ENCODE data around the gene CCDC38.

CCDC38 gene

DNA sequence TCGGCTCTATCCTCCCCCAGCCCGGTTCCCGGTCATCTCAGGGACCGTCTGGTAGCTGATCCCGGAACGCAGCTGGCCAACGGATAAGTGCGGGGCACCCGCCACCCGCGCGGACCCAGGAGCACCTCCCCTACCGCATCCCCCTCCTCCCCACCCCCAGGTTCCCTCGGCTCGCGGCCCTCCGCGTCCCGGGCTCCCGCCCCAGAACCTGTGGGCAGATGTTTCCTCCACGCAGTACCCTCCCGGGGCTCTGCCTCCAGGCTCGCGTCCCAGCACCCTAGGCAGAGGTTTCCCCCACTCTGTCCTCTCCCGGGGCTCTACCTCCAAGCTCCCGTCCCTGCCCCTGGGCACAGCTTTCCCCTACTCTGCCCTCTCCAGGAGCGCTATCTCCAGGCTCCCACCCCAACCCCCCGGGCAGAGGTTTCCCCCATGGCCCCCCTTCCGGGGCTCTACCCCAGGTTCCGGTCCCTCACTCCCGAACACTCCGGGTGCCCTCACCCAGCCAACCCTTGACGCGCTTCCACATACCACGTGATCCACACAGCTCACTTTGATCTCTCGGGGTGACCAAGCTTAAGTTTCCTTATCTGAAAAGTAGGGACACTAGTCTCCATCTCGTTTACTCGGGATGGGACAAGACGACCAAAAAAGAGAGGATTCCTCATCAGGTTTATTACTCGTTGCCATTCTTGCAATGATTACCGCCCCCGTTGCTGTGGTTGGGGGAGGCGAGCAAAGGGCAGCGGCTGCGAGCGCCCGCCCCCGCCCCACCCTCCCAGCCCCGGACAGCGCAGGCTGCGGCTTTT lies at the start of gene CCDC38:
TSS of gene CCDC38 (minus strand) at position 91 of the 806 bp plus-strand sequence. CDS start 6,105 bp downstream, outside the sequence.
- DNase-seq (ENCODE audit: low read depth): peak; percentile 29
- TF ChIP-seq, protein P1, sequence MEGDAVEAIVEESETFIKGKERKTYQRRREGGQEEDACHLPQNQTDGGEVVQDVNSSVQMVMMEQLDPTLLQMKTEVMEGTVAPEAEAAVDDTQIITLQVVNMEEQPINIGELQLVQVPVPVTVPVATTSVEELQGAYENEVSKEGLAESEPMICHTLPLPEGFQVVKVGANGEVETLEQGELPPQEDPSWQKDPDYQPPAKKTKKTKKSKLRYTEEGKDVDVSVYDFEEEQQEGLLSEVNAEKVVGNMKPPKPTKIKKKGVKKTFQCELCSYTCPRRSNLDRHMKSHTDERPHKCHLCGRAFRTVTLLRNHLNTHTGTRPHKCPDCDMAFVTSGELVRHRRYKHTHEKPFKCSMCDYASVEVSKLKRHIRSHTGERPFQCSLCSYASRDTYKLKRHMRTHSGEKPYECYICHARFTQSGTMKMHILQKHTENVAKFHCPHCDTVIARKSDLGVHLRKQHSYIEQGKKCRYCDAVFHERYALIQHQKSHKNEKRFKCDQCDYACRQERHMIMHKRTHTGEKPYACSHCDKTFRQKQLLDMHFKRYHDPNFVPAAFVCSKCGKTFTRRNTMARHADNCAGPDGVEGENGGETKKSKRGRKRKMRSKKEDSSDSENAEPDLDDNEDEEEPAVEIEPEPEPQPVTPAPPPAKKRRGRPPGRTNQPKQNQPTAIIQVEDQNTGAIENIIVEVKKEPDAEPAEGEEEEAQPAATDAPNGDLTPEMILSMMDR (IDR thresholded peaks at IDR 0.05; ENCODE audit: low read length, missing control alignments): no peak
- peak within 1 kb of the TSS; percentile 60 for H3K4me3 ChIP-seq (replicated peaks; ENCODE audit: low read depth, low read length)

DNA sequence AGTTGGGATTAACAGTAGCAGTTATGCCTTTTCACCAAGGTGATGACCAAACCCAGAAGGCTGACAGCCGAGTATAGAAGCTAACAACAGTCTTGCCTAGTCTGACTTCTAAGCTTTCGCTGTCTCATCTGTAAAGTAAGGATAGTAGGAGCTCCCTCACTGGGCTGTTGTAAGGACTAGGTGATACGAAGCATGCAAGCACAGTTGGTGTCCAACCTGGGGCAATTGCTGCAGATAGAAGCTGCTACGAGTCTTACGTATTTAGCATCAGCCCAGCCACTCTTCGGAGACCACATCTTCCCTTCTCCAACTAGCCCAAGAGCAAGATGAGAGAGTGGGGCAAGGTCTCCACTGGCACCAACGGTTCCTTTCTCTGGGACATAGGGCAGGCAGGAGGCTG lies 47.7 kb upstream of the CCDC38 start:
- no peak overlapping the region for H3K4me3 ChIP-seq (replicated peaks; ENCODE audit: low read depth, low read length)
- TF ChIP-seq, protein P1 (IDR thresholded peaks at IDR 0.05; ENCODE audit: low read length, missing control alignments): no peak
- no peak for DNase-seq (ENCODE audit: low read depth)

DNA sequence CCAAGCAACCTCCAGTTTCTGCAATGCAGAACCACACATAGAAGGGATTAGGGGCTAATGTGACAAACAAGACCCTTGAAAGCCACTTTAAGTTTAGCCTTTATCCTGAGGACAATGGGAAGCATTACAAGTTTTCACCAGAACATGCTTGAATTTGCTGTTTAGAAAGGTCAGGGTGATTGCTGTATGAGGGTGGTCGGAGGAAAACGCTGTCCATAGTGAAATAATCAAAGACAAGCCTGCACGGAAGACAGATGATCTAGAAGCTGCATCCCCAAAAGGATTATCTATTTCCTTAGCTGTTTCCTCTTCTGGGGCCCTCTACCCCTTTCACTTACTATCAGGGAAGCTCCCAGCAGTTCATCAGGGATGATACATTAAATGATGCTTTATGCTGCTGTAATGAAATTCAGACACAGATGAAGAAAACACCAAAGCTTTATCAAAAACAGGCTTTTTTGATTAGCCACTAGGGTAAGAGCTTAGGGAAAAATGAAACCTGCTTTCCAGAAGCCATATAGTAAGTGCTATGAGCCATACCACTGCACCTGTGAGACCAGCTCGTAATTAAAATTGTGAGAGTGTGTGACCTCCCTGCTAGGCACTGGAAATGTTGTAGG lies 47.2 kb upstream of the CCDC38 start:
- no peak for DNase-seq (ENCODE audit: low read depth)
- TF ChIP-seq, protein P1 (IDR thresholded peaks at IDR 0.05; ENCODE audit: low read length, missing control alignments): no peak
- H3K4me3 ChIP-seq (replicated peaks; ENCODE audit: low read depth, low read length): no peak overlapping the region

DNA sequence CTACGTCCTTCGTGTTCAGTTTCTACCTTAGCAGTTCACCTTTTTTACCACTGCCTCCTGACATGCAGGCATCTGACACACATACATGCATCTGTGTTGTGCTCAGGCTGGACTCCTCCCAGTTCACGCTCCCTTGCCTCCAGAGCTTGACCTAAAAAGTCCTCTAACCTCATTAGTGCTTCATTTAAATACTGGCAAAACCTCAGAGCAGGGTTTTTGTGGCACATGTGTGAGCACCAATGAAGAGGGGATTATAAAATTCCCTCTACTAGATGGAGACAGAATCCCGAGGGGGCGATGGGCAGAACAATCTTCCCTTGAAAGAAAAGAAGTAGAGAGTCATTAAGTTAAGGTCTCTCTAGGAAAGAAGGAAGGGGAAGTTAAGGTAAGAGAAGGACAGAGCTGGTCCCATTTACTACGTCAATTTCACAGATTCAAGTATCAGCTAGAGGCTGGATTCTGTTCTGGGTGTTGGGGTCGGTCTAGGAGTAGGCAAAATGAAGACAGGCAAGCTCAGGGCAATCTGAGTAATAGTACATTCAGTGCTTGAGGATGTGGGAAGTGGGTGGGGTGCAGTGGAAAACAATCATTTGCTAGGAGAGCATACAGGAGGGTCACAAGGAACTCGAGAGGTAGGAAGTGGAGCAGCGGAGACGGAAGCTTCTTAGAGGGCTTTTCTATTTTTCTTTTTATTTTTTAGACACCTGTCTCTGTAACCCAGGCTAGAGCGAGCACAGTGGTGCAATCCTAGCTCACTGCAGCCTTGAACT lies 46.3 kb upstream of the CCDC38 start:
- TF ChIP-seq, protein P1 (IDR thresholded peaks at IDR 0.05; ENCODE audit: low read length, missing control alignments): no peak
- DNase-seq (ENCODE audit: low read depth): no peak
- no peak overlapping the region for H3K4me3 ChIP-seq (replicated peaks; ENCODE audit: low read depth, low read length)

DNA sequence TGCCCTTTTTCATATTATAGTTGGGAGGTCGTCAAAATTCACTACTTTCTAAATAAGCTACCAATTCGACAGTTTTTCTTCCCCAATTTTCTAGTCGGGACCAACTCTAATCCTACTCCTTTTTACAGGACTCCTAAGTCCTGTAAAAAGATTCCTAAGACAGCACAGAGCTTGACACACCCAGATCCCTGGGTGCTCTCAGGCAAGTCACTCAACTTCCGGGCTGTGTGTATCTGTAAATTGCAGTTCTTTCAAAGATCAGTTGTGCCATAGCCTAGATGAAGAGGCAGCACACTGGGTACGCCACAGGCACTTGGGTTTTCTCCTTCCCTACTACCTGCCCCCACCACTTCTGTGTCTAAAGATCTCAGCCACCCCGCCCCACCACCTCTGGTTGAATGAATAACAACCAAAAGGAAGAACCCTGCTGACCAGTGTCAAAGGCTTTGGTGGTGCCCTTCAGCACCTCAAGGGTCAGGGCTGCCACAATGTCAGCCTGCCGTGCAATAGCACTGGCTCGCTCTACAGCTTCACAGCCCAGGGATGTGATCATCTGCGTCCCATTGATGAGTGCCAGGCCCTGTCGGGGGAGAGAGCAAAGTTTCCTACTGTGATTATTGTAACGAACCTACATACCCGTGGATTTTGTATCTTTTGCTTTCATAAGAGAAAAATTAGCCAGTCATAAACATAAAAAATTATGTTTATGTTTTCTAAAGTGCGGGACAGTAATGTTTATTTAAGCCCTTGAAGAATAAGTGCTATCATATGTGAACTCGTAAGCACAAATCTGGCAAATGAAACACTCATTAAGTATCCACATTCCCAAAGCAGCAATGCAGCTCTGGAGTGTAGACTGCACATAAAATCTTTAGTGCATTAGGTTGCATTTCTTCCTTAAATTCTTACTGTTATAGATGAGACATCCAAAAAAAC lies 44.5 kb upstream of the CCDC38 start:
- no peak overlapping the region for H3K4me3 ChIP-seq (replicated peaks; ENCODE audit: low read depth, low read length)
- DNase-seq (ENCODE audit: low read depth): no peak
- TF ChIP-seq, protein P1 (IDR thresholded peaks at IDR 0.05; ENCODE audit: low read length, missing control alignments): no peak

DNA sequence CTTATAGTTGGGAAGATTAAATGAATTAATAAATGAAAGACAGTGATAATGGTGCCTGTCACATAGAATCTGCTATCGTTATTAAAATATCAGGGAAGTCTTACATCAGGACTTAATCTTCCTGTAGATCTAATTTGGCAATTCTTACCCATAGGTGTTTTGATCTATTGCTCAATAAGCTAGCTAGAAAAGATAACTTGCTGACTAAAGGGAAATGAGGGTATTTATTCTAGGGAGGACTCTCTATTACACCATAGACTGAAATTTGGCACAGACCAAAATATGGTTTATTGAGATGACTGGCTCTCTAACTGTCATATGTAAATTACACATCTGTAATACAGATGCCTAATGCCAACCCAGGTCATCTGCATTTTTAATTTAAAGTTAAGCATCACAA lies 42.3 kb upstream of the CCDC38 start:
- H3K4me3 ChIP-seq (replicated peaks; ENCODE audit: low read depth, low read length): no peak overlapping the region
- no peak for DNase-seq (ENCODE audit: low read depth)
- TF ChIP-seq, protein P1 (IDR thresholded peaks at IDR 0.05; ENCODE audit: low read length, missing control alignments): no peak
